ENCODE data around the gene ENTPD1. TPM values are rescaled to one million over a fixed set of nuclear protein-coding genes. Genes with fewer than 3 reads are reported as not detected.

The ENTPD1 gene
- total RNA-seq, 1 donor from 2014 or later: 1.6 TPM

- Histone ChIP-seq H3K27me3 (no peaks in the 10 kb centered on the region), H3K4me2 (no peak overlapping the region), H3K4me1 (peaks cover 11% of the 10 kb centered on the region), H4K20me1 (ENCODE audit: low read depth) (no peaks in the 10 kb centered on the region), H3K9ac (no peak overlapping the region), H3K27ac (no peak overlapping the region), H3K4me3 (no peak overlapping the region), H3K36me3 (no peaks in the 10 kb centered on the region), H2AFZ (replicated peaks) (peak overlapping the region; percentile 55), H3F3A (ENCODE audit: low read depth) (no peaks in the 10 kb centered on the region), H3K79me2 (ENCODE audit: low read depth) (no peaks in the 10 kb centered on the region), H3K9me3 (ENCODE audit: low read depth) (no peaks in the 10 kb centered on the region)
- Mint-ChIP-seq H3K9me3 (no peaks in the 10 kb centered on the region), H3K4me3 (no peak overlapping the region), H3K4me1 (peaks cover 7% of the 10 kb centered on the region), H3K27me3 (ENCODE audit: insufficient read depth, low read depth) (peaks cover 2% of the 10 kb centered on the region), H3K27ac (no peak overlapping the region), H3K36me3 (no peaks in the 10 kb centered on the region)
- TF ChIP-seq EZH2 (IDR thresholded peaks at IDR 0.05): no peak
- TF ChIP-seq EZH2phosphoT487 (IDR thresholded peaks at IDR 0.05): no peak
- TF ChIP-seq CTCF (IDR thresholded peaks at IDR 0.05): no peak
- peak; percentile 12 for DNase-seq (ENCODE audit: low spot score)
These were observed 30.1 kb downstream of the ENTPD1 start for GRCh38 chr10:95785942-95786669.

- no peak overlapping the region for H2AFZ ChIP-seq (replicated peaks)
- H3K9me3 ChIP-seq (ENCODE audit: low read depth): no peaks in the 10 kb centered on the region
- H3K36me3 ChIP-seq: no peaks in the 10 kb centered on the region
- no peaks in the 10 kb centered on the region for H4K20me1 ChIP-seq (ENCODE audit: low read depth)
- DNase-seq (ENCODE audit: low spot score): no peak
- no peaks in the 10 kb centered on the region for H3K79me2 ChIP-seq (ENCODE audit: low read depth)
- H3K4me1 ChIP-seq: peaks cover 11% of the 10 kb centered on the region
- Mint-ChIP-seq H3K4me1 (peaks cover 11% of the 10 kb centered on the region), H3K9me3 (no peaks in the 10 kb centered on the region), H3K36me3 (no peaks in the 10 kb centered on the region), H3K27ac (no peak overlapping the region), H3K27me3 (ENCODE audit: insufficient read depth, low read depth) (peaks cover 2% of the 10 kb centered on the region), H3K4me3 (no peak overlapping the region)
- no peaks in the 10 kb centered on the region for H3F3A ChIP-seq (ENCODE audit: low read depth)
- TF ChIP-seq EZH2phosphoT487 (IDR thresholded peaks at IDR 0.05) (no peak), EZH2 (IDR thresholded peaks at IDR 0.05) (no peak), CTCF (IDR thresholded peaks at IDR 0.05) (no peak)
- H3K27ac ChIP-seq: no peak overlapping the region
- H3K27me3 ChIP-seq: no peaks in the 10 kb centered on the region
- no peak overlapping the region for H3K4me2 ChIP-seq
- H3K4me3 ChIP-seq: no peak overlapping the region
- no peak overlapping the region for H3K9ac ChIP-seq
These were observed 31.5 kb downstream of the ENTPD1 start for GRCh38 chr10:95787447-95787846.

- Mint-ChIP-seq H3K9me3 (no peaks in the 10 kb centered on the region), H3K27me3 (ENCODE audit: insufficient read depth, low read depth) (no peaks in the 10 kb centered on the region), H3K27ac (no peak overlapping the region), H3K4me3 (no peak overlapping the region), H3K4me1 (peaks cover 16% of the 10 kb centered on the region), H3K36me3 (no peaks in the 10 kb centered on the region)
- Histone ChIP-seq H3K4me2 (no peak overlapping the region), H2AFZ (replicated peaks) (no peak overlapping the region), H3K36me3 (no peaks in the 10 kb centered on the region), H3K4me1 (peaks cover 13% of the 10 kb centered on the region), H3K27ac (no peak overlapping the region), H3K4me3 (no peak overlapping the region), H3K27me3 (no peaks in the 10 kb centered on the region), H3F3A (ENCODE audit: low read depth) (no peaks in the 10 kb centered on the region), H4K20me1 (ENCODE audit: low read depth) (no peaks in the 10 kb centered on the region), H3K9ac (no peak overlapping the region), H3K79me2 (ENCODE audit: low read depth) (no peaks in the 10 kb centered on the region), H3K9me3 (ENCODE audit: low read depth) (no peaks in the 10 kb centered on the region)
- no peak for DNase-seq (ENCODE audit: low spot score)
- TF ChIP-seq EZH2phosphoT487 (IDR thresholded peaks at IDR 0.05): no peak
- no peak for TF ChIP-seq EZH2 (IDR thresholded peaks at IDR 0.05)
- TF ChIP-seq CTCF (IDR thresholded peaks at IDR 0.05): no peak
These were observed 32.9 kb downstream of the ENTPD1 start for GRCh38 chr10:95788830-95789229.

All from neural progenitor cell (in vitro differentiated cells).